IMR-90 (cell line): ENCODE measurements around the gene CIB1. TPM values are rescaled to one million over a fixed set of nuclear protein-coding genes. Genes with fewer than 3 reads are reported as not detected.

ENCODE experiments used
- ATAC-seq: fragments of 200-7000 bp; cut with Tn5 transposase; 2 replicates; pipeline ENCODE4 v1.9.1; 2020; ENCODE audit warnings: low read depth, mild to moderate bottlenecking, moderate library complexity
- BruUV-seq: library from RNA; stranded (reverse); fragments of 400-500 nt; replicated peaks from 2 replicates; lab custom pipeline; 2021; lab: Mats Ljungman, UMichigan
- CTCF ChIA-PET: fragments of 300-600 bp; formaldehyde crosslinking; extraction: SDS; loops from one replicate; lab custom pipeline; 2021; ENCODE audit warnings: antibody characterized with exemption; lab: Yijun Ruan, JAX
- POLR2A ChIA-PET: fragments of 300-600 bp; sonication (Branson Sonifier 250); formaldehyde crosslinking; loops from one replicate; lab custom pipeline; 2022; ENCODE audit warnings: antibody characterized with exemption; ENCODE audit not compliant: unreplicated experiment; lab: Charles Lee
- DNase-seq: peaks from one replicate; pipeline ENCODE4 v3.0.0; 2013
- H2AFZ ChIP-seq: replicated peaks from 2 replicates; pipeline ENCODE3; 2013; ENCODE audit warnings: low read length, mild to moderate bottlenecking; ENCODE audit not compliant: poor library complexity
- H2AK5ac ChIP-seq: 2 replicates; pipeline ENCODE4 v1.6.1; 2013; ENCODE audit warnings: low read depth, low read length, inconsistent platforms
- H2AK9ac ChIP-seq: replicated peaks from 2 replicates; pipeline ENCODE3; 2013; ENCODE audit warnings: mild to moderate bottlenecking, low read depth, low read length, moderate library complexity; ENCODE audit not compliant: poor library complexity
- H2BK120ac ChIP-seq: 2 replicates; pipeline ENCODE4 v1.6.1; 2013; ENCODE audit warnings: low read depth, low read length, inconsistent platforms
- H2BK15ac ChIP-seq: 3 replicates; pipeline ENCODE4 v1.6.1; 2013; ENCODE audit warnings: low read depth, low read length, inconsistent platforms
- H2BK20ac ChIP-seq: 2 replicates; pipeline ENCODE4 v1.6.1; 2013; ENCODE audit warnings: low read depth, mild to moderate bottlenecking, inconsistent platforms, low read length, moderate library complexity
- H2BK5ac ChIP-seq: 2 replicates; pipeline ENCODE4 v1.6.1; 2013; ENCODE audit warnings: mild to moderate bottlenecking, low read depth, low read length, inconsistent platforms; ENCODE audit not compliant: poor library complexity, severe bottlenecking
- H3K14ac ChIP-seq: replicated peaks from 2 replicates; pipeline ENCODE4 v1.6.1; 2013; ENCODE audit warnings: low read depth, low read length, inconsistent platforms
- H3K18ac ChIP-seq: 2 replicates; pipeline ENCODE4 v1.6.1; 2013; ENCODE audit warnings: low read depth, low read length, control low read depth
- H3K23ac ChIP-seq: 2 replicates; pipeline ENCODE4 v1.6.1; 2013; ENCODE audit warnings: low read depth, low read length, inconsistent platforms
- H3K27ac ChIP-seq: 2 replicates; pipeline ENCODE4 v1.5.1; 2013; ENCODE audit warnings: mild to moderate bottlenecking, control low read depth, low read length; ENCODE audit not compliant: insufficient read depth
- H3K27me3 ChIP-seq: 2 replicates; pipeline ENCODE4 v1.6.1; 2013; ENCODE audit warnings: low read length; ENCODE audit not compliant: control insufficient read depth, insufficient read depth
- H3K36me3 ChIP-seq: 2 replicates; pipeline ENCODE4 v1.6.1; 2013; ENCODE audit warnings: low read length, mixed read lengths; ENCODE audit not compliant: control insufficient read depth, insufficient read depth
- H3K4ac ChIP-seq: 2 replicates; pipeline ENCODE4 v1.6.1; 2013; ENCODE audit warnings: low read depth, low read length, inconsistent platforms
- H3K4me1 ChIP-seq: 2 replicates; pipeline ENCODE4 v1.6.1; 2013; ENCODE audit warnings: low read length, mixed read lengths; ENCODE audit not compliant: control insufficient read depth, insufficient read depth
- H3K4me2 ChIP-seq: 2 replicates; pipeline ENCODE4 v1.6.1; 2013; ENCODE audit warnings: low read depth, mild to moderate bottlenecking, control low read depth, low read length, moderate library complexity
- H3K4me3 ChIP-seq: 2 replicates; pipeline ENCODE4 v1.5.1; 2013; ENCODE audit warnings: low read depth, mild to moderate bottlenecking, control low read depth, low read length, moderate library complexity; ENCODE audit not compliant: insufficient read depth
- H3K56ac ChIP-seq: 2 replicates; pipeline ENCODE4 v1.6.1; 2013; ENCODE audit warnings: low read length, inconsistent platforms; ENCODE audit not compliant: insufficient read depth; ENCODE audit errors: extremely low read depth
- H3K79me1 ChIP-seq, 2 experiments: 2 replicates each; pipeline ENCODE4 v1.6.1; 2013; ENCODE audit warnings: low read length in 2 of 2, inconsistent platforms in 1 of 2, low read depth in 1 of 2
- H3K9ac ChIP-seq: 2 replicates; pipeline ENCODE4 v1.6.1; 2013; ENCODE audit warnings: low read depth, low read length, control low read depth
- H3K9me1 ChIP-seq: 2 replicates; pipeline ENCODE4 v1.6.1; 2013; ENCODE audit warnings: low read length, inconsistent platforms; ENCODE audit not compliant: insufficient read depth
- H3K9me3 ChIP-seq: 2 replicates; pipeline ENCODE4 v1.6.1; 2013; ENCODE audit warnings: low read length; ENCODE audit not compliant: control insufficient read depth, insufficient read depth
- H4K20me1 ChIP-seq: 2 replicates; pipeline ENCODE4 v1.6.1; 2013; ENCODE audit warnings: low read length, inconsistent platforms; ENCODE audit not compliant: insufficient read depth
- H4K5ac ChIP-seq: 2 replicates; pipeline ENCODE4 v1.6.1; 2013; ENCODE audit warnings: mild to moderate bottlenecking, low read depth, low read length, control low read depth
- H4K8ac ChIP-seq, 2 experiments: 2 replicates each; pipeline ENCODE4 v1.6.1; 2013; ENCODE audit warnings: low read depth in 2 of 2, low read length in 2 of 2, control low read depth in 1 of 2, inconsistent platforms in 1 of 2
- H4K91ac ChIP-seq: 2 replicates; pipeline ENCODE4 v1.6.1; 2013; ENCODE audit warnings: low read depth, low read length, inconsistent platforms; ENCODE audit not compliant: insufficient read depth
- CEBPB ChIP-seq: IDR thresholded peaks from 2 replicates; pipeline ENCODE4 v1.6.1; 2012; ENCODE audit warnings: low read depth, low read length, improper control_type of control experiment
- CTCF ChIP-seq: conservative IDR thresholded peaks from 2 replicates; pipeline ENCODE4 v1.5.1; 2012; ENCODE audit warnings: mild to moderate bottlenecking, low read depth, low read length, improper control_type of control experiment
- FOS ChIP-seq: fragments of 150-350 bp; IDR thresholded peaks from 2 replicates; pipeline ENCODE4 v1.6.1; 2016; ENCODE audit warnings: low read depth, low read length
- MAFK ChIP-seq: IDR thresholded peaks from 2 replicates; pipeline ENCODE4 v1.6.1; 2012; ENCODE audit warnings: low read depth, low read length, improper control_type of control experiment
- MXI1 ChIP-seq: IDR thresholded peaks from 2 replicates; pipeline ENCODE4 v1.6.1; 2012; ENCODE audit warnings: low read depth, mild to moderate bottlenecking, low read length, moderate library complexity, borderline replicate concordance
- NFE2L2 ChIP-seq: fragments of 150-350 bp; IDR thresholded peaks from 2 replicates; pipeline ENCODE4 v1.6.1; 2016; ENCODE audit warnings: low read depth, mild to moderate bottlenecking, low read length
- RAD21 ChIP-seq: IDR thresholded peaks from 2 replicates; pipeline ENCODE4 v1.6.1; 2012; ENCODE audit warnings: low read length, improper control_type of control experiment
- RCOR1 ChIP-seq: IDR thresholded peaks from 2 replicates; pipeline ENCODE4 v1.6.1; 2012; ENCODE audit warnings: mild to moderate bottlenecking, low read length, improper control_type of control experiment; ENCODE audit not compliant: insufficient replicate concordance
- RFX5 ChIP-seq: IDR thresholded peaks from 2 replicates; pipeline ENCODE4 v1.8.0; 2012; ENCODE audit warnings: low read depth, mild to moderate bottlenecking, low read length, moderate library complexity
- SMC3 ChIP-seq: fragments of 150-350 bp; IDR thresholded peaks from 2 replicates; pipeline ENCODE4 v1.6.1; 2016; ENCODE audit warnings: low read depth, mild to moderate bottlenecking, antibody characterized with exemption, low read length, moderate library complexity
- USF2 ChIP-seq: fragments of 150-350 bp; IDR thresholded peaks from 2 replicates; pipeline ENCODE4 v1.6.1; 2017; ENCODE audit warnings: mild to moderate bottlenecking, antibody characterized with exemption, low read length, low read depth
- WGBS, 2 experiments: methylation state at CpG; one replicate each; pipeline versions ENCODE4 v1.1.5 to v1.1.7; 2013; ENCODE audit warnings: missing lambda C conversion rate in 2 of 2; ENCODE audit not compliant: insufficient read length in 1 of 2; ENCODE audit errors: extremely low coverage in 2 of 2; 5-methylcytosine and 5-hydroxymethylcytosine counted together
- dilution Hi-C: fragments of 300-500 bp; cut with HindIII; formaldehyde crosslinking; loops from one replicate; pipeline ENCODE4 v1.14.3; 2018; ENCODE audit warnings: low sequenced_read_pairs; ENCODE audit not compliant: unreplicated experiment
- in situ Hi-C: fragments of 300-500 bp; cut with MboI; formaldehyde crosslinking; loops from 3 replicates; pipeline ENCODE4 v1.14.3; 2019; ENCODE audit warnings: low sequenced_read_pairs, inconsistent platforms, mixed read lengths
- intact Hi-C: fragments of 100-400 bp; cut with micrococcal nuclease; formaldehyde crosslinking; loops from 2 replicates; pipeline ENCODE4 v1.10.0; 2022
- polyA plus RNA-seq, 3 experiments: library from polyadenylated mRNA; depleted of rRNA; stranded (reverse); fragments of >200 nt; gene quantifications; 2 replicates each; pipeline ENCODE4 v1.2.3, GENCODE V29; 2012; ENCODE audit warnings: low replicate concordance in 1 of 3
- total RNA-seq: library from RNA; depleted of rRNA; stranded (reverse); fragments of >200 nt; gene quantifications from 2 replicates; pipeline ENCODE4 v1.2.3, GENCODE V29; 2012

Gene CIB1
- total and polyA plus RNA-seq, 2 of the 4 experiments (the other 2 are of a cell fraction), result 31.5 to 94.1 TPM

GRCh38 chr15:90227816-90228772, 5.6 kb downstream of the CIB1 start:
- no peak overlapping the region for H2AK5ac ChIP-seq
- intact Hi-C loops (loop anchor here (10.0 kb wide), 1 partner anchor 143 kb away; no protein-coding TSS in a partner anchor), in situ Hi-C loops (loop anchor here (10.0 kb wide), 1 partner anchor 333 kb away; the partner anchor contains the start of gene AP3S2), dilution Hi-C loops (no loop called here)
- H4K91ac ChIP-seq, result no peak overlapping the region
- H4K5ac ChIP-seq, result no peak overlapping the region
- no peak overlapping the region for H2BK20ac ChIP-seq
- ATAC-seq, result no peak
- H3K27ac ChIP-seq, result no peak overlapping the region
- H3K56ac ChIP-seq, result no peak overlapping the region
- H2BK5ac ChIP-seq, result no peak overlapping the region
- no peak overlapping the region for H3K23ac ChIP-seq
- H3K4me2 ChIP-seq, result no peak overlapping the region
- 0 out of 2 replicates have a peak, but pooled peaks cover 7% of the 10 kb centered on the region for H4K20me1 ChIP-seq
- H3K4me1 ChIP-seq, result peaks cover 4% of the 10 kb centered on the region
- CTCF ChIA-PET, result no interaction called here
- H3K79me1 ChIP-seq, result peaks cover 9 to 31% of the 10 kb centered on the region in 2 experiments; a peak in 3 of 4 replicates
- H3K14ac ChIP-seq, result no peak overlapping the region
- peak overlapping the region; percentile 46 for H2AK9ac ChIP-seq
- H3K36me3 ChIP-seq, result peaks cover 67% of the 10 kb centered on the region
- H2BK120ac ChIP-seq, result no peak overlapping the region
- no peak overlapping the region for H2AFZ ChIP-seq
- no peak for TF ChIP-seq RAD21
- TF ChIP-seq USF2, result no peak
- TF ChIP-seq MXI1, result no peak
- TF ChIP-seq MAFK, result no peak
- TF ChIP-seq FOS, result no peak
- no peak for TF ChIP-seq RFX5
- TF ChIP-seq CTCF, result no peak
- TF ChIP-seq SMC3, result no peak
- no peak for TF ChIP-seq NFE2L2
- TF ChIP-seq RCOR1, result no peak
- no peak for TF ChIP-seq CEBPB
- POLR2A ChIA-PET, result no interaction called here
- no peak overlapping the region for H3K4me3 ChIP-seq
- no peaks in the 10 kb centered on the region for H3K27me3 ChIP-seq
- no peak overlapping the region for H3K4ac ChIP-seq
- 90% methylated on average over 14 of the region's 38 CpGs; no CpG with 5 or more reads in 1 of the 2 experiments for WGBS, 2 experiments
- no peak overlapping the region for H3K9ac ChIP-seq
- BruUV-seq, result no TSS peak
- no peak overlapping the region for H2BK15ac ChIP-seq
- H3K9me1 ChIP-seq, result peaks cover 12% of the 10 kb centered on the region
- H3K18ac ChIP-seq, result no peak overlapping the region
- no peak overlapping the region for H4K8ac ChIP-seq
- H3K9me3 ChIP-seq, result no peaks in the 10 kb centered on the region
- no peak for DNase-seq
